Renal cortex interstitium (tissue), 3 donors: ENCODE results near the gene ZNF346. TPM values are rescaled to one million over a fixed set of nuclear protein-coding genes. Genes with fewer than 3 reads are reported as not detected.

Experiments
- polyA plus RNA-seq, 3 donors: library from polyadenylated mRNA; unstranded; fragments of 120-200 nt; gene quantifications; one replicate each; pipeline ENCODE4 v1.2.1, GENCODE V29; 2013; ENCODE audit not compliant: insufficient read length in 3 of 3

Gene ZNF346
- polyA plus RNA-seq, 3 donors, result 22.2 to 26.6 (median 24.5) TPM

Other genes with a start within 250 kb of the ZNF346 start
- under 1 TPM; 0.09 to 0.42 (median 0.19) TPM for gene UNC5A, start 212.1 kb upstream of the ZNF346 start, polyA plus RNA-seq
- under 1 TPM; 0.45 to 0.88 (median 0.67) TPM for gene HK3, start 123.3 kb upstream of the ZNF346 start, polyA plus RNA-seq
- 10 to 100 TPM; 40.4 to 47.0 (median 42.4) TPM for gene UIMC1, start 15.9 kb upstream of the ZNF346 start, polyA plus RNA-seq
- gene FGFR4, start 64.2 kb downstream of the ZNF346 start, polyA plus RNA-seq, result 10 to 100 TPM; 58.3 to 85.7 (median 79.7) TPM
- 10 to 100 TPM; 60.4 to 66.3 (median 63.1) TPM for gene NSD1, start 111.1 kb downstream of the ZNF346 start, polyA plus RNA-seq